ENCODE data around the gene ZNHIT1.
"Not testable (repeated sequence)": the region's sequence is repeated elsewhere in the genome, so short reads cannot be mapped to it uniquely, and the experiment has no call there.

The ZNHIT1 gene

GRCh38 chr7:101241443-101242349, 23.7 kb downstream of the ZNHIT1 start:
- no peak for DNase-seq (ENCODE audit: low spot score)

DNA sequence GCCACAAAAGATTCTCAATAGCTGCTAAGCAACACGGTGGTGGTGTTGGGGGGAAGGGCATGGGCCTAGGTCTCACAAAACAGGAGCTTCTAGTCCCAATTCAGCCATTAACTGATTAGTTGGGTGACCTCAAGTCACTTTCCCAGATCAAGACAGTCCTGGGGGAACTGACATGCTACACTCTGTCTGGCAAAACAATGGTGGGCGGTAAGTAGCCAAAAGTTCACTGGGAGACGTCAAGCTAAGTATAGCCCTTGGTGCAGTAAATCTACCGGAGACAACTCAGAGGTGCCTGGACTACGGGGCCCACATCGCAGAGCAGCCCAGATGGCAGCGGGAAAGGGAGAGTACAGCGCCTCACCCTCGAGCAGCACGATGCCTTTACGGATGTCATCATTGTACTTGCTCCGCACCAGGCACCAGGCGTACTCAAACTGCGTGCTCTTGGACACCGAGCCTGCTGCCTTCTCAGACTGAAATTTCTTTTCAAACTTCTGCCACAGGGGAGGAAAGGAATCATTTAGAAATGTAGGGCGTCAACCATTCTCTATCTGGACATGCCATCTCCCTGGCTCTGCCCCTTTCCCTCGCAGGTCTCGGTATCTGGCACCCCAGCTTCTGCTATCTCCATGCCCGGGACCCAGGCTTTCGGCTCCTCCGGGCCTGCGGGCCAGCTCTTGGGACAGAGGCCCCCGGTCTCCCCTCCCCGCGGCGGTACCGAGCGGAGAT, 25.8 kb downstream of the ZNHIT1 start:
- peak; percentile 96 for DNase-seq (ENCODE audit: low spot score)

DNA sequence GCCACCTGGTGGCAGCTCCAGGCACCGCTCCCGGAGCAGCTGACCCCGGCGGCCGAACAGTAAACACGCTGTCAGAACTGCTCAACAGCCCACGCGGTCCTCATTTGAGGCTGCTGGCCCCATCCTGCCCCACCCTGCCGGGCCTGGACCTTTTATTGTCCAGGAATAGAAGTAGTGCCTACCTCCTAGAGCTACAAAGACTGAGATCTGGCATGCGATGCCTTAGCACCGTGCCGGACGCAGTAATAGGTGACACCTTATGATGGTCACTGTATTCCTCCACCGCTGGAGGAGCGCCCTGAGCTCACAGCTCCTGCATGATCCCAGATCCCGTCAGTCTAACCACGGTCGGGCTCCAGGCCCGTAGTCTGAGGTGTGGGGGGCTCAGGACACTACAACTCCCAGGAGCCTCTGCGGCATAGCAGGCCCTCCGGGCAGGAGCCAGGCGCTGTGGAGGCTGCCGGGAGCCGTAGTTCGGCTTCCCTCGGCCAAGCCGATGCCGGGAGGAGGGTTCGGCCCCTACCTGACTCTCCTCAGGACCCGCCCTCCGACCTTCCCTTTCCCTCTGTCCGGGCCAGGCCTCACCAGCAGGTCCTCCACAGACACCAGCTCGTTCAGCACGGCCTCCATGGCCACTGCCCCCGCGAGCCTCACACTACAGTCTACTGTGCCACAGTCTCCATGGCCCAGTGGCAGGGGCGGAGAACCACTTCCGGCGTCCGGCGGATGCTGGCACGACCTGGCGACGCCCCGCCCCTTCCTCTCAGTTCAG, 26.6 kb downstream of the ZNHIT1 start, which contains the start of gene FIS1:
TSS of gene FIS1 (minus strand) at position 707 of the 772 bp plus-strand sequence. CDS start at position 630, 77 bp downstream.
- peak; percentile 93 for DNase-seq (ENCODE audit: low spot score)

DNA sequence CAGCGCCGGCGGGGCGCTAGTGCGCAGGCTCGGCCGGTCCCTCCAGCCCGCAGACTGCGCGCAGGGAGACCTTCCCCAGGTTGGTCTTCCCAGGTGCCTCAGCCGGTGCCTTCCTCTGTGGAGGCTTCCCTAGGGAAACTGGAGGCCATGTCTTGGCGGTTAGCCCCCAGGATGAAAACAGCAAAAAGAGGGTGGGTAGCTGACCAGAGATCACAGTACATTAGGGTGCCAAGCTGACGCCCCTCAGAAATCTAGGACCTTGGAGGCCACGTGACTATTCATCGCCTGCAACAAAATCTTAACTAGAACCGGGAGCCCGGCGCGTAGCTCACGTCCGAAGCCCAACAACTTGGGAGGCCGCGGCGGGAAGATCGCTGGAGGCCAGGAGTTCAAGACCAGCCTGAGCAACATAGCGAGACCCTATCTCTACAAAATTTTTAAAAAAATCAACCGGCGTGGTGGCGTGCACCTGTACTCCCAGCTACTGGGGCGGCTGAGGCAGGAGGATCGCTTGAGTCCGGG, 27.2 kb downstream of the ZNHIT1 start:
- no peak for DNase-seq (ENCODE audit: low spot score)

GRCh38 chr7:101248276-101248675, 30.3 kb downstream of the ZNHIT1 start:
- DNase-seq (ENCODE audit: low spot score) = no peak

DNA sequence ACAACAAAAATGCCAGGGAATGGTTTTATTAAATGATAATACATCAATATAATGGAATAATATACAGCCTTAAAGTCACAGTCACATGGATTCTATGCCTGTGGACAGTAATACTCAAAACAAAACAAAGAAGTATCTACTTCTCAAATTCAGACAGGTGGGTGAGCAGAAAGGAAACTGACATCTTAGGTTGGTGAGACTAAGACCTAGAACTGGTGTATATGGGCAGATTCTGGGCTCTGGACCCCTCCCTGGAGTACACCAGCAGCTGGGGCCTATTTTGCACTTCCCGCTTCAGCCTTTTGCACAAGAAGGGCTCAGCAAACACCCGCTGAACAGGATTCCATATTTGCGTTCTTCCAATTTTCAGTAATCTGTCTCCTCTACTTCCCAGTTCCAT, 32.4 kb downstream of the ZNHIT1 start:
- DNase-seq (ENCODE audit: low spot score) = no peak

DNA sequence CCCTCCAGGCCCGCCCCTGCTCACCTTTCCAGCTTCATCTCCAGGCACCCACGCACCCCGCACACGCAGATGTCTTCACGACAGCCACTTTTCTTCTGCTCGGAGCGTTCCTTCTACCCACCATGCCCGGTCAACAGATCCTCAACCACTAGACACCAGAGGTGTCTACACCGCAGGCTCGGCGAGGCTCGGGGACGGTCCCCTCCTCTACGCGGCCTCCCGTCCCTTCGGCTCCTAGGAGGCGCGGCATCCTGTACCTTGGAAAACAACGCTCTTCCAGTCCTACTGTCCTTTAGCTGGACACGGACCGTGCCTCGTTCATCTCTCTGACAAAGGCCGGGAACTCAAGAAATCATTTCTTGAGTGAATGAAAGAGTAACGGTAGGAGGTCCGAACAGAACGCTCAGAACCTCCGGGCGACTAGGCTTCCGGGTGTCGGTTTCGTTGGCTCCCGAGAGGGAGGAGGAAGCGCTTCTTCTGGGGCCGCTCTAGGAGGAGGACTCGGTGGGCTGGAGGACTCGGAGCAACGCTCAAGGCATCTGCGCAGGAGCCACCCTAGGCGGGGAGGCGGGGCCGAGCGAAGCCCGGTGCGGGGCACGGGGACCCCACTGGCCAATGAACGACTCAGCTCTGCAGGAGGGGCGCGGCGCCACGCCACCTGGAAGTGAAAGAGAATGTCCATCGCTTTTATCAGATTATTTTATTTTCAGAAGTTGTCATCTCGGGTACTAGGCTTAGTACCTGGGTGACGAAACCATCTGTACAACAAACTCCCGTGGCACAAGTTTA, 34.1 kb downstream of the ZNHIT1 start:
- peak; percentile 95 for DNase-seq (ENCODE audit: low spot score)

DNA sequence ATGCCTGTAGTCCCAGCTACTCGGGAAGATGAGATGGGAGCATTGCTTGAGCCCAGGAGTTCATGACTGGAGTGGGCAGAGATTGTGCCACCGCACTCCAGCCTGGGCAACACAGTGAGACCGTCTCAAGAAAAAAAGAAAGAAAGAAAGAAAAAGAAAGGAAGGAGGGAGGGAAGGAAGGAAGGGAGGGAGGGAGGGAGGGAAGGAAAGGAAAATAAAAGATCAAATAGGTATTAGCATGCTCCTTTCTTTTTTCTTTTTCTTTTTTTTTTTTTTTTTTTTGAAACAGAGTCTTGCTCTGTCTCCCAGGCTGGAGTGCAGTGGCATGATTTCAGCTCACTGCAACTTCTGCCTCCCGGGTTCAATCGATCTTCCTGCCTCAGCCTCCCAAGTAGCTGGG, 35.2 kb downstream of the ZNHIT1 start:
- DNase-seq (ENCODE audit: low spot score) = not testable (repeated sequence)

- no peak for DNase-seq (ENCODE audit: low spot score)
These were observed 37.8 kb downstream of the ZNHIT1 start for GRCh38 chr7:101255796-101256195.

DNA sequence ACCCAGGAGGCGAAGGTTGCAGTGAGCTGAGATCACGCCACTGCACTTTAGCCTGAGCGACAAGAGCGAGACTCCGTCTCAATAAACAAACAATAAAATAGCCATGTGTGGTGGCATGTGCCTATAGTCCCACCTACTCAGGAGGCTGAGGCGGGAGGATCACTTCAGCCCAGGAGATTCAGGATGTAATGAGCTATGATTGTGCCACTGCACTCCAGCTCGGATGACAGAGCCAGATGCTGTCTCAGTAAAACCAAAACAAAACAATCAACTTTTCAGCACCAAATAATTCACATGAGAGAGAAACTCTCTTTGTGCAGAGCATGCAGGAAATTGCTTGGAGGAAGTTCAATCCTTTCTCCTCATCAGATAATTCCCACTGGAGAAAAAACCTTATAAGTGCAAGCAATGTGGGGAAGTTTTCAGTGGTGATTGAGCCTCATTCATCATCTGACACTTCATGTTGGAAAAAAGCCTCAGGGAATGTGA, 40.3 kb downstream of the ZNHIT1 start:
- DNase-seq (ENCODE audit: low spot score) = no peak

GRCh38 chr7:101264102-101264706, 46.2 kb downstream of the ZNHIT1 start:
- DNase-seq (ENCODE audit: low spot score) = not testable (repeated sequence)

- DNase-seq (ENCODE audit: low spot score) = no peak
These were observed 47.9 kb downstream of the ZNHIT1 start for GRCh38 chr7:101265622-101266516.

GRCh38 chr7:101269664-101270063, 51.7 kb downstream of the ZNHIT1 start:
- no peak for DNase-seq (ENCODE audit: low spot score)

DNA sequence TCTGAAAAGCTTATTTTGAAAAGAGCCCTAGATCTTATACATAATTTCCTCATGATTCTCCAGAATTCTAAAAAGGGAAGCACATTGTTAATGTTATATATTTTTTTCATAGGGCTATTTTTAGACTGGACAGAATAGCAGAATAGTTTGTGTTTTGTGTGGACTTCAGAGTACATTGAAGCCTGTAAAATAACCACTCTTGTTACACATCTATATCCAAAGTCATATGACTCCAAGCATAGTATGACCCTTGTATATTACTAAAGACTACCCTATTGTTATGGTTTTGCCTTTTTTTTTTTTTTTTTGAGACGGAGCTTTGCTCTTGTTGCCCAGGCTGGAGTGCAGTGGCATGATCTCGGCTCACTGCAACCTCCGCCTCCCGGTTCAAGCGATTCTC, 53.1 kb downstream of the ZNHIT1 start:
- DNase-seq (ENCODE audit: low spot score) = no peak

DNA sequence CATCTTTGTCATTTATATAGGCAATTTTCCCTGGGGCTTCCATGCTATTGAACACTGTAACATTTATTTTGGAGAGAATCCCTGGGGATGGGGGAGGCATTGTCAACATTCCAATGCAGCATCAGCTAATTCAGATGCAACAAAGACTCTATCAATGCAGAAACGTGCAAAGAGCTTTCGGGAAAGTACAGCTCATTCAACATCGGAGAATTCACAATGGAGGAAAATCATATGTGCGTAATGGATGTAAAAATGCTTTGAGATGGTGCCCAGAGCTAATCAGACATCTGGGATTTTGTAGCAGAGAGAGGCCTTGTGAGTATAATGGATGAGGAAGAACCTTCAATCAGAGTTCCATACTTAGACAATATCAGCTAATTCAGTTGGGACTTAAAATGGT, 55.2 kb downstream of the ZNHIT1 start:
- DNase-seq (ENCODE audit: low spot score) = no peak

Measured in hematopoietic multipotent progenitor cell treated with erythropoietin and hydrocortisone succinate and interleukin-3 and kit ligand, for 15 days (in vitro differentiated cells).